Epithelial cell of esophagus (primary cell): Measurements from ENCODE around the gene EIF4E1B.

Experiments used
- DNase-seq: peaks from one replicate; pipeline ENCODE4 v3.0.0; 2010; ENCODE audit warnings: low read depth
- H3K4me3 ChIP-seq: 2 replicates; pipeline ENCODE4 v1.5.1; 2011; ENCODE audit warnings: mild to moderate bottlenecking, low read length, control low read depth
- TF ChIP-seq, protein P1 (sequence below): IDR thresholded peaks from 2 replicates; pipeline ENCODE4 v1.5.1; 2011; ENCODE audit warnings: low read depth, mild to moderate bottlenecking, low read length, control low read depth, inconsistent platforms; ENCODE audit not compliant: insufficient read depth; ENCODE audit errors: missing control alignments

Gene EIF4E1B

DNA sequence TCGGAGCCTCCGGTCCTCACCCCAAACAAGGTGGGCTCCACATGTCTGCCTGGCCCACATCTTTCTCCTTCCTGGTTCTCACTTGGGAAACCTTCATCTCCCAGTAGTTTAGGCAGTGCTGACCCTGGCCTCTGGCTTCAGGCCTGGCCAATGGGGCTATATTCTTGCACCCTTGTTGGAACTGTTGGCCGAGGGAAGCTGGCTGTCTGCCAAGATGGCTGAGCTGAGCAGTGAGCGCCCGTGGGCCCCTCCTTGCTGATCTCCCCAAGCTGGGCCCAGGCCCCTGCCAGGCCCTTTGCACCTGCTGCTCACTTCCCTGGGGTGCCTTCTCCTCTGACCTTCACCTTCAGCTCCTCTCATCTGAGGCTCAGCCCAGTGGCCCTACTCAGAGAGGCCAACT, 48.1 kb downstream of the EIF4E1B start:
- no peak overlapping the region for H3K4me3 ChIP-seq
- TF ChIP-seq, protein P1, sequence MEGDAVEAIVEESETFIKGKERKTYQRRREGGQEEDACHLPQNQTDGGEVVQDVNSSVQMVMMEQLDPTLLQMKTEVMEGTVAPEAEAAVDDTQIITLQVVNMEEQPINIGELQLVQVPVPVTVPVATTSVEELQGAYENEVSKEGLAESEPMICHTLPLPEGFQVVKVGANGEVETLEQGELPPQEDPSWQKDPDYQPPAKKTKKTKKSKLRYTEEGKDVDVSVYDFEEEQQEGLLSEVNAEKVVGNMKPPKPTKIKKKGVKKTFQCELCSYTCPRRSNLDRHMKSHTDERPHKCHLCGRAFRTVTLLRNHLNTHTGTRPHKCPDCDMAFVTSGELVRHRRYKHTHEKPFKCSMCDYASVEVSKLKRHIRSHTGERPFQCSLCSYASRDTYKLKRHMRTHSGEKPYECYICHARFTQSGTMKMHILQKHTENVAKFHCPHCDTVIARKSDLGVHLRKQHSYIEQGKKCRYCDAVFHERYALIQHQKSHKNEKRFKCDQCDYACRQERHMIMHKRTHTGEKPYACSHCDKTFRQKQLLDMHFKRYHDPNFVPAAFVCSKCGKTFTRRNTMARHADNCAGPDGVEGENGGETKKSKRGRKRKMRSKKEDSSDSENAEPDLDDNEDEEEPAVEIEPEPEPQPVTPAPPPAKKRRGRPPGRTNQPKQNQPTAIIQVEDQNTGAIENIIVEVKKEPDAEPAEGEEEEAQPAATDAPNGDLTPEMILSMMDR = no peak
- DNase-seq = no peak

DNA sequence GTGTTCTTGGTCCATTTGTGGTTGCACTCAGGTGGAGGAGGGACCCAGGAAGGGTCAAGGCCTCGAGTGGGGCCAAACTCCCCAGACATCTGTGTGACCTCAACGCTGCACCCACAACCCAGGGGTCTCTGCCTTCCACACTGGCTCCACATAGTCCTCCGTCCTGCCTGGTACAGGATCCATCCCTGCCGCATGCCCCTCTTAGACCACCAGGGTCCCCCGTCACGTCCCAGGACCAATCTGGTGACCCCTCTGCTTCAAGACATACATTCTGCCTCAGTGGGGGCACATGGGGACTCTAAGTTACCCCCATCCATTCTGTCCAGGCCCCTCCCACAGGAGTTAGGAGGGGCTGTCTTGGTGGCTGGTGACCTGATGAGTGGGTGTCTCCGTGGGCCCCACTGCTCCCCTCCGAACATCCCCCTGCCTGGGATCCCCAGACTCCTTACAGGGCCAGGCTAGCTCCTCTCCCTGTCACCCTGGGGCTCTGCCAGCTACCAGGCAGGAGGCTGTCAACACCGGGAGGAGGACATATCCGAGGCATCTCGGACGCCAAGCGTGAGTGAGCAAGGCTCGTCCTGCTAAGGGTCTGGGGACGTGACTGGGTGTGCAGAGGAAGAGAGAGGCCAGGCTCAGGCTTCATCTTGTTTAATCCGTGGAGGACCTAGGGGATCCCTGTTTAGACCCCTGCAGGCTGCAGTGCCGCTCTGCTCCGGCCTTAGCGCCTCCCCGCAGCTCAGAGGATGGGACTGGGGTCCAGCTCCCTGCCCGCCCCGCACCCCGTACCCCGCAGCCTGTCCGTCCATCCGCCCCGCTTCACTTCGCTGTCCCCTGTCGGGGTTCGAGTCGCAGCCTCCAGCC, 49.1 kb downstream of the EIF4E1B start:
- no peak overlapping the region for H3K4me3 ChIP-seq
- TF ChIP-seq, protein P1 = no peak
- DNase-seq = no peak

DNA sequence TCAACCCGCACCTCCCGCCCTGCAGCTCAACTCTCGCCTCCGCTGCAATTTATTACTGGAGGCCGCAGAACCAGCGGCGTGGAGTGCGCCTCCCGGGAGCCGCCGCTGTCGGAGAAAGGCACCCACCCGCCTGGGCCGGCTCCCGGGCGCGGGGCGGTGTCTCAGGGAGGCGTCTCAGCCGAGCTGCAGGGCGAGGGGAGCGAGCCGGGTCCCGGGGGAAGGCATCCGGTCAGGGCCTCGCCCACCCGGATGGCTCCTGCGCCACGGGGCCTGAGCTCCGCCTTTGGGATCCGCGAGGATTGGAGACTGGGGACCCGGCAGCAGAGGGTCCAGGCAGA, 49.7 kb downstream of the EIF4E1B start:
- TF ChIP-seq, protein P1 = no peak
- no peak overlapping the region for H3K4me3 ChIP-seq
- no peak for DNase-seq

DNA sequence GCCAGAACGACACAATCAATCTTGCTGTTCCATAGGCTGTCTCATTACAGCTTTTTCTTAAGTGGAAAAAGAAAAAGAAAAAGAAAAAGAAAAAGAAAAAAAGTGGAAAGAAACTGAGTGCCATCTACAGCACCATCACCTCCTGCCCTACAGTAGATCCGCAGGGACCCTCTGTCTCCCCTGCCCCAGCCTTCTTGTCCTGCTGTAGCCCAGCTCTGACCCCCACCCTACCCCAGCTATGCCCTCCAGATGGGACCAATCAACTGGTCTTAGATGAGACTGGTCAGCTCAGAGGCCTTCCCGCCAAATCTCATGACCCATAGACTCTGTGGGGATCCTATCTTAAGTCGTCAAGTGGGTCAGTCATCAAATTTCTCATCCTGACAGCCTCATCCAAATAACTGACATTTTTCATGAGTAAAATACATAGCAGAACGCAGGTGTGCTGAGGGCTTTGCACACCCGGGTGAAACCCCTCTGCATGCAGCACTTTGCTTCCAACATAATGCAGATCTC, 51.6 kb downstream of the EIF4E1B start:
- TF ChIP-seq, protein P1 = no peak
- DNase-seq = no peak
- H3K4me3 ChIP-seq = no peak overlapping the region

DNA sequence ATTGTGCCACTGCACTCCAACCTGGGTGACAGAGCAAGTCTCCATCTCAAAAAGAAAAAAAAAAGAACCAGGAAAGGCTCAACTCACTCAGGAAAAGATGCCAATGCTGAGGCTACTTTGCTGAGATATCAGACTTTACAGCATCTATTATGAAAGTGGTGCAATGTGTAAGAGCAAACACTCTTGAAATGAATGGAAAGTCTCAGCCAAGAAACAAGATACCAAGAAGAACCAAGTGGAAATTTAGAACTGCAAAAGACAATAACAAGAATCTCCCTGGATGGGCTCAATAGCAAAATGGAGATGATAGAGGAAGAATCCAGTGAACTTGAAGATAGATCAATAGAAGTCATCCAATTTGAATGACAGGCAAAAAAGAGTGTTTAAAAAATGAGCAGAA, 54.5 kb downstream of the EIF4E1B start:
- TF ChIP-seq, protein P1 = no peak
- no peak overlapping the region for H3K4me3 ChIP-seq
- no peak for DNase-seq

DNA sequence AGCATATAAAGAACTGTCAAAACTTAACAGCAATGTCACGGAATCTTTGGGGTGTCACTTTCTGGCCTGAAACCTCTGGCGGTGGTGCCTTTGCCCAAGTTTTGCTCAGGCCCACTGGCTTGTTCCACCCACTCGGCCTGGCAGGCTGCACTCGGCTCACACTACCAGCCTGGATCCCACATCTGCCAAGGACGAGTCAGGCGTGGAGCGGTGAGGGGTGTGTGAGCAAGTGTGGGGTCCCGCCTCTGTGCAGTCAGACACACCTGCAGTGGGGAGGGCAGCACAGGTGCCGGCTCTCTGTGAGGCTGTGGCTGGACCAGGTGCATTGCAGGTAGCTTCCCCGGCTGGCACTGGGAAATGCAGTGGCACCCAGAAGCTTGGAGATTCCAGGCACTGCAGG, 56.8 kb downstream of the EIF4E1B start:
- no peak overlapping the region for H3K4me3 ChIP-seq
- TF ChIP-seq, protein P1 = no peak
- no peak for DNase-seq

DNA sequence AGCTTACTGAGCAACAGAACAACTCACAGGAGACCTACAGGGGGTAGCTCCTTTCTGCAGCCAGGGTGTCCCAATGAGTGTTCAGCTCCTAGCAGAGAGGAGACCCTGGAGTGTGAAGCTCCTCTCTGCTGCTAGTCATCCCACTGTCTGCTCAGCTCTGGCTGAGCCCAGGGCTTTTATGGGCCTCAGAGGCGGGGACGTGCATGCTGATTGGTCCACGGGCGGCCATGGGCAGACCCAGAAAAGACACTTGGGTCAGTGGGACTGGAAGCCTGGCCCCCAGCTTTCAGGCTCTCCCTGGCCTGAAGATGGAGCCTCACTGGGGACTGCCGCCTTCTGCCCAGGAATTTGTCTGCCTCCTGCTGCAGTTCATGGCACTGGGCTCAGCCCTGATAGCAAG, 57.4 kb downstream of the EIF4E1B start:
- no peak for DNase-seq
- H3K4me3 ChIP-seq = no peak overlapping the region
- TF ChIP-seq, protein P1 = no peak
